Stimulated activated CD4-positive, alpha-beta T cell treated with anti-CD3 and anti-CD28 coated beads, Interleukin-4, amount 100 ng/mL, for 4 hours (primary cell): ENCODE data around the gene COPZ1.
"Not testable (repeated sequence)": the region's sequence is repeated elsewhere in the genome, so short reads cannot be mapped to it uniquely, and the experiment has no call there.

Experiments used
- DNase-seq, 2 experiments: peaks; one replicate each; pipeline ENCODE4 v3.0.0-alpha.2; 2020

The COPZ1 gene

DNA sequence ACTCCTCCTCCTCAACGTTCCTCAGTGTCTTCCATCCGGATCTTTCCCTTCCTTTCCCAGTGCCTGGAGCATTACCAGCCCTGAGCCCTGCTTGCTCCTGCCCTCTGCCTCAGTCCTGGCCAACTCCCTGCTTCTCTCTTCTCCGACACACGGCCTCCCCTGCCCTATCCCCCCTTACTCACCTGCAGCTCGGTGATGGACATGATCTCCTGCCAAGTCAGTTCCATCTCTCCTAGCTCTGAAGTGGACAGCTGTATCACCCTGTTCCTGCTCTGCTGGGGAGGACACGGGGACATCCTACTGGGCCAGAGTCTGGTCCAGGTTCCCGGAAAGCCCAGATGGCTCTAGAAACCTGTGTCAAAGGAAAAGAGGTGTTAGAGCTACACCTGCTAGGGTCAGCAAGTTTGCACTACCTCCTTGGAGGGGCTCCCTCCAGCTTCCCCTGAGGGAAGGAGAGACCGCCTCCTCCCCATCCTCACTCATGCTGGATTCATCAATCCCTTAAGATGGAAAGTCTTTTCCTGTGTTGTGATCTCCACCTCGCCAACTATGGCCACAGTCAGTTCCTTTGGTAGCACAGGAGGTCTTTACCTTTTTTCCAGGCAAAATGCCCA lies 29.9 kb upstream of the COPZ1 start:
- no peak for DNase-seq

- no peak for DNase-seq
Observed at GRCh38 chr12:54296393-54297099, 28.4 kb upstream of the COPZ1 start.

GRCh38 chr12:54298904-54299303 lies 26.0 kb upstream of the COPZ1 start:
- no peak for DNase-seq

- DNase-seq = no peak
Observed at GRCh38 chr12:54299515-54300224, 25.3 kb upstream of the COPZ1 start.

- DNase-seq = no peak
Observed at GRCh38 chr12:54300225-54300731, 24.7 kb upstream of the COPZ1 start.

GRCh38 chr12:54300732-54301427 lies 24.1 kb upstream of the COPZ1 start, which contains the start of gene NFE2:
TSS of gene NFE2 (minus strand) at chr12:54301015. CDS start at chr12:54295248, 5,767 bp downstream.
- peak; percentile 19 to 29 for DNase-seq

DNA sequence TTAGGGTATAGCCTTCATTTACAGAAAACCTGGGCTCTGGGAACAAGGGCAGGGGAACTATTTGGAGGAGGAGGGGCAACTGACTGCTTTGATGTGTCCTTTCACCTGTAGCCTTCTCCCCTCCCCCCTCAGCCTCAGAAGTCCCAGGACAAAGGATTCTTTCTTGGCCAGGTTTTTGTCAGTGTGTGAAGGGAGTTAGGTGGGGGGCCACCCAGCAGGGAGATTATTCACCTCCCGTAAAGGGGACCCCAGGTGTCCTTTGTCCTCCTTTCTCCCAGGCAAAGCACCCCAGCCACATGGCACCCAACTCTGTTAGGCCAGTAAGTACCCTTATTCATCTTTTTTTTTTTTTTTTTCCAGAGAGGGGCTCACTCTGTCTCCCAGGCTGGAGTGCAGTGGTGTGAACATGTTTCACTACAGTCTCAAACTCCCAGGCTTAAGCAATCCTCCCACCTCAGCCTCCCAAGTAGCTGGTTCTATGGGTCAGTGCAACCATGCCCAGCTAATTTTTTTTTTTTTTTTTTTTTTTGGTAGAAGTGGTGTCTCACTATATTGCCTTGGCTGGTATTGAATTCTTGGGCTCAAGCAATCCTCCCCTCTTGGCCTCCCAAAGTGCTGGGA lies 23.4 kb upstream of the COPZ1 start:
- no peak for DNase-seq

DNA sequence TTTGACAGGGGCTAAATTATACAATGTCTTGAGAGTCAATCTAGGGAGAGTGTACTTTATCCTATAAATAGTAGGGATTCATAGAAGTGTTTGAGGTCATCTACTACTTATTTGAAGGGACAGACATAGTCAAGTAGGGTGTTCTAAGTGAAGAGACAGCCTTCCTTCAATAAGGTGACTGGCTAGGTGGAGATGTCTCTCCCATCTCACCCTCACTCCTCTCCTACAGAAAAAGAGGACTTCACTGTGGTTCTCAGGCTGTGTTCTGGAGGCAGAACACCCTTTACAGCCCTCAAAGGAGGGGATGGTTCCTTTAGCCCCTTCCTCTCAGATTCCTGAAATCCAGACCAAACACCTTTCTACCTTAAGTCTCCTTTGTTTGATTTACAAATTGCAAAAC lies 21.3 kb upstream of the COPZ1 start:
- DNase-seq = no peak

- no peak for DNase-seq
Observed at GRCh38 chr12:54304187-54304810, 20.6 kb upstream of the COPZ1 start.

GRCh38 chr12:54306925-54307741 lies 17.8 kb upstream of the COPZ1 start:
- peak in 1 of 2 experiments; percentile 5 for DNase-seq

DNA sequence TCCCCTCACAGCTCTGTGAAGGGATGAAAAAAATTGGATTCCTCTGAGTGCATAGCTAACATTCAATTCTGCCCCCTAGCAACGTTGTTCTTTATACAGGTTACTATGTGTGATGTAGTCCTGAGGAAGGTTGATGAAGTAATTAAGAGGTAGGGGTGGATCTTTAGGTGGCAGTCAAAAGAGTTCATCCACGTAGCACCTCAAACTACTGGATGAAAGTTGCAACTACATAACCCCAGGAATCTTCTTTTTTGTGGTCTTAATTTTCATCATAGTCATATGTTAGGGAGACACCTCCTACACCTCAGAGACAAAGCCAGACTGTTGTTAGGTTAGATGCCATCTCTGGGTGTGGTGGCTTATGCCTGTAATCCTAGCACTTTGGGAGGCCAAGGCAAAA lies 13.9 kb upstream of the COPZ1 start:
- no peak for DNase-seq

GRCh38 chr12:54312309-54312708 lies 12.6 kb upstream of the COPZ1 start:
- not testable (repeated sequence) for DNase-seq

DNA sequence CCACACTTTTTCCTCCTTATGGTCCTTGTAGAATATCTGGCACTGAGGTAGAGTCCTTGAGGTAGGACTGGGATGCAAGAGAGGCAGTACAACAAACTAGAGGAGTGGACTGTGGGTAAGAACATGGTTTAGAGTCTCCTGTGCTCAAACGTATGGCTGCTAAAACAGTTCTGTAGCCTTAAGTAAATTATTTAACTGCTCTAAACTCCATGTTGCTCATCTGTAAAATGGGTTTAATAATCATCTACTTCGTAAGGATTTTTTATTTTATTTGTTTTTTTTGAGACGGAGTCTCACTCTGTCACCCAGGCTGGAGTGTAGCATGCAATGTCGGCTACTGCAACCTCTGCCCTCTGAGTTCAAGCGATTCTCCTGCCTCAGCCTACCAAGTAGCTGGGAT lies 3.6 kb upstream of the COPZ1 start:
- no peak for DNase-seq

DNA sequence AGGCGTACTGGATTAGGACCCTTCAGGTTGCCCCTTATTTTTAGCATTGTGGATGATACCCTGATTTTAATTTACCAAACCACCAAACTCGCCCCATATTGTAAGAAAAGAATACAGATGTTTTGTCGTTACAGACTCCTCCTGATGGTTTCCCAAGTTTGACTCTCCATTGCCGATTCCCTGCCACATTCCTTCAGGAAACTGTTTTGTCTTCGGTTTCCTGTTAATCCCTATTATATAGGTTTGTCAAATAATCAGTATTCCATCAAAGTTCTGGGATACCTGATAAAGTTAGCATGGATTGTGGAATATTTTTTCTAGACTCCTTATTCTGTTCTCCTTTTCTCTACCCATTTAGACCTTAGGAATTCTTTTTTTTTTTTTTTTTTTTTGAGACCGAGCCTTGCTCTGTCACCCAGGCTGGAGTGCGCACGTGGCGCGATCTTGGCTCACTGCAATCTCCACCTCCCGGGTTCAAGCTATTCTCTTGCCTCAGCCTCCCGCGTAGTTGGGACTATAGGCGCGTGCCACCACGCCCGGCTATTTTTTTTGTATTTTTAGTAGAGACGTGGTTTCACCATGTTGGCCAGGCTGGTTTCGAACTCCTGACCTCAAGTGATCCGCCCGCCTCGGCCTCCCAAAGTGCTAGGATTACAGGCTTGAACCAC lies 645 bp downstream of the COPZ1 start:
- DNase-seq = not testable (repeated sequence)

DNA sequence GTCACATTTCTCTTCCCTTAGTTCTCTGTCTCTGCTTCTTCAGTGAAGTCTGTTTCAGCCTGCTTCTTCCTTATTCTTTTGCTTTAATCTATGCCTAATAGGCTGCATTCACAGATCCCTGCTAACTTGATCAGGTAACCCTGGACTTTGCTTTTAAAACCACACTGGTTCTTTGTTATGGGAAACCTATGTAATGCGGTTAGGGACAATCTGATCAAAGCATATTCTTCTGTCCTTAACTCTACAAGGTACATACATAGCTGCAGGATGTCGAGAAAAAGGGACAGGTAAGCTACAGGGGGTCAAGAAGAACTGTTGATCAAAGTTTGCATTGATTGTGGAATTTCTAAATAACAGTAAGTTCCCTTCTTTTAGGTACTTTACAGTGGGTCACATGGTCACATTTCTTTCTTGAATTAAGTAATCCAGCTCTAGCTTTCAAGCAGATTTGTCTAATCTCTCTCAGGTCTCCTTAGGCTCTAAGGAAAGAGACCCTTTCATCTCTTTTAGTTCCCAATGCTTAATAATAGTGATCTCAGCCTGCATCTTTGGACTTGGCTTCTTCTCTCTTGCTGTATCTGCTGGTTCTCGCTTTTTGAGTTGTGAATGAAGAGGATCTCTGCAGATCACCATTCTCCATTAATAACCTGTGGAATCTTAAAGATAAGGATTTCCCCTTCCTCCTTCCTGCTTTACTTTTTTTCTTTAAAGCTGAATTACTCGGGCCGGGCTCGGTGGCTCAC lies 3.8 kb downstream of the COPZ1 start:
- no peak for DNase-seq

GRCh38 chr12:54329759-54330158 lies 4.8 kb downstream of the COPZ1 start:
- no peak for DNase-seq

DNA sequence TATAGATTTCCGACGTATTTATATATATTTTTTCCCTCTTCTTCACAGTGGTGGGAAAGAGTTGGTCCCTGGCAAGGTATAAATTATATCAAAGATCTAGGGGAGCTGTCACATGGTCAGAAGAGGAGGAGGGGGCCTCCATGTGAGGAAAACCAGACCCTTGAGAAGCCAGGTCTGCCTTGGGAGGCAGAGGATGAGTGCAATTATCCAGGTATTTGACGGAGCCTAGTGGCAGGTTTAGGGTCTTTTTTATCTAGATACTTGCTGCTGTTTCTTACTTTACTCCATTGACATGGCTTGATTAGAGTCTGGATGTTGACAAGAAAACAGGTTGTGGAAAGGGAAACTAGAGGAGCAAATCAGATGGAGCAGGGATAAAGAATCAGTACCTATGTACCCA lies 5.5 kb downstream of the COPZ1 start:
- no peak for DNase-seq

- DNase-seq = no peak
Observed at GRCh38 chr12:54331461-54331860, 6.5 kb downstream of the COPZ1 start.

GRCh38 chr12:54333420-54334034 lies 8.6 kb downstream of the COPZ1 start:
- DNase-seq = no peak
